HG03565 (cell line): ENCODE results near the gene NCK2.

Experiments used
- ATAC-seq: cut with Tn5 transposase; IDR thresholded peaks from one replicate; pipeline ENCODE4 v1.9.1; 2021; ENCODE audit warnings: mild to moderate bottlenecking, moderate library complexity; ENCODE audit not compliant: unreplicated experiment

Gene NCK2

GRCh38 chr2:105744909-105745853 is at the start of gene NCK2:
NCK2 (plus strand) TSS chr2:105744912; CDS start chr2:105855064, 110,152 bp downstream.
- ATAC-seq, result peak; percentile 15

- no peak for ATAC-seq
These were observed 46.8 kb upstream of the NCK2 start for GRCh38 chr2:105697781-105698449.

- no peak for ATAC-seq
These were observed 45.9 kb upstream of the NCK2 start for GRCh38 chr2:105698820-105699219.

GRCh38 chr2:105701042-105701441 is 43.7 kb upstream of the NCK2 start:
- no peak for ATAC-seq

GRCh38 chr2:105708697-105709096 is 36.0 kb upstream of the NCK2 start:
- no peak for ATAC-seq

GRCh38 chr2:105711394-105711793 is 33.3 kb upstream of the NCK2 start:
- no peak for ATAC-seq

- no peak for ATAC-seq
These were observed 32.4 kb upstream of the NCK2 start for GRCh38 chr2:105712166-105712915.

GRCh38 chr2:105712981-105713596 is 31.6 kb upstream of the NCK2 start:
- ATAC-seq, result no peak

GRCh38 chr2:105714141-105714540 is 30.6 kb upstream of the NCK2 start:
- ATAC-seq, result no peak

- ATAC-seq, result no peak
These were observed 25.7 kb upstream of the NCK2 start for GRCh38 chr2:105718846-105719481.

- ATAC-seq, result no peak
These were observed 22.7 kb upstream of the NCK2 start for GRCh38 chr2:105721991-105722511.

GRCh38 chr2:105722726-105723297 is 21.9 kb upstream of the NCK2 start:
- ATAC-seq, result no peak

- no peak for ATAC-seq
These were observed 21.3 kb upstream of the NCK2 start for GRCh38 chr2:105723431-105723830.

- ATAC-seq, result no peak
These were observed 19.3 kb upstream of the NCK2 start for GRCh38 chr2:105725388-105725787.

- ATAC-seq, result no peak
These were observed 14.5 kb upstream of the NCK2 start for GRCh38 chr2:105730170-105730569.

- no peak for ATAC-seq
These were observed 13.2 kb upstream of the NCK2 start for GRCh38 chr2:105731511-105731910.

GRCh38 chr2:105732101-105732500 is 12.6 kb upstream of the NCK2 start:
- ATAC-seq, result no peak

GRCh38 chr2:105732955-105733607 is 11.6 kb upstream of the NCK2 start:
- no peak for ATAC-seq

GRCh38 chr2:105733875-105734274 is 10.8 kb upstream of the NCK2 start:
- no peak for ATAC-seq
